HG03457 (cell line): ENCODE results near the gene ANG.
"Not testable (repeated sequence)": the region's sequence is repeated elsewhere in the genome, so short reads cannot be mapped to it uniquely, and the experiment has no call there.

Experiments used
- ATAC-seq: cut with Tn5 transposase; IDR thresholded peaks from one replicate; pipeline ENCODE4 v1.9.1; 2021; ENCODE audit warnings: moderate number of reproducible peaks; ENCODE audit not compliant: unreplicated experiment

ANG gene

DNA sequence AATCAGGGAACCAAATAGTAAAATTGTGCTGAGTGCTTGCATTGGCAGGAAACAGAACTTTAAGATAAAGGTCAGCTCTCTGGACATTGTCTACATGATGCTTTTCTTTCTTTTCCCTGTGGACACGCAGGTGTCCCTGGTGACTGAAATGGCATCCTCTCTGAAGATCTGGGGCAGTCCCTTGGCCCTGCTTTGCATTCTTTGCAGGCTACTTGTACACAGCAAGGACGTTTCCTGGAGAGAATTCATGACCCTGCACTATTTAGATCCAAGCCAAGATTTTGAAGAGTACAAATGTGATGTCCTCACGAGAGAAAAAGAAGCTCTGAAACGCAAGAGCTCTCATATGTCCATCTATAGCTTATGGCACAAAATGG lies 45.9 kb downstream of the ANG start:
- no peak for ATAC-seq

DNA sequence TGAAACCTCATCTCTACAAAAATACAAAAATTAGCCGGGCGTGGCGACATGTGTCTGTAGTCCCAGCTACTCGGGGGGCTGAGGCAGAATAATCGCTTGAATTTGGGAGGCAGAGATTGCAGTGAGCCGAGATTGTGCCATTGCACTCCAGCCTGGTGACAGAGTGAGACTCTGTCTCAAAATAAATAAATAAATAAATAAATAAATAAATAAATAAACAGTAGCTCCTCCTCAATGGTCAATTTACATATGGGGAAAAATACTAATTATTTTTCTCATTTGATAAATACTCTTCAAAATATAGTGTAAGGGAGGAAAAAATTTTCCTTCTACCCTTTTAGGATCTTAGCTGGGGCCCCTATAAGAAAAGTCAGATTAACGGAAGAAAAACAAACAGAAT lies 49.7 kb downstream of the ANG start:
- ATAC-seq, result not testable (repeated sequence)

DNA sequence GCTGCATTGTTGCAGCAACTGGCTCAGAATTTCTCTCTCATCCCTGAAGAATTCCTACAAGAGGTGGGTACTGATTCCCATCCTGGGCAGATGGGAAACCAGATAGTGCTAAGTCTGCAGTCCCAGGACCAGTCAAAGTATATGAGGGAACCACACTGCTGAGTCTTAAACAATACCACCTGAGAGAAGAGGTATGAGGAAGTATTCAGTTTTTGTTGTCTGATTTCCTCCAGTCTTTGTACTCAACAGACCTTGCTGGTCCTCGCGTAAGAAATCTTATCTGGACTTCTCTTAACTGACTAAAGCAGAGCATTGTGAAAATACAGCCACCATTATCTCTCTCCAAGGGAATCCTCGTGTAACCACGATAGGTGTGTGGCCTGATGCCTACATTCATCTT lies 53.6 kb downstream of the ANG start:
- ATAC-seq, result no peak

DNA sequence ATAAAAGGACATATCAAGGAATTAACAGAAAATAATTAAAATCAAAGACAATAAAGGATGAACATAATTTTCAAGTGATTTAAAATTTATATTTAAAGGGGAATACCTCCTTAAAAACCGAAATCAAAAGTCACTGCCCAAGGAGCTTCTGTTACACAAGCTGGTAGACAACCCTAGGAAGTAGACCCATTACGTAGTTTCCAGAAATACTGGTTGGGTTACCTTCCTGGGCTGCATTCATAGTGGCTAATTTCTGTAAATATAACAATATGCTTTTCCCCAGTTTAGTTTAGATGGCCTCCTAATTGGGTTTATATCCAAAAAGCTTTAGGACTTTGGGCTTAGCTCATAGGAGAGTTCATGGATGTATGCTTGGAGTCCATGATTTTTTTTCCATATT lies 55.0 kb downstream of the ANG start:
- ATAC-seq, result no peak
